Measurements from ENCODE around the gene HDAC8.
"Not testable (repeated sequence)": the region's sequence is repeated elsewhere in the genome, so short reads cannot be mapped to it uniquely, and the experiment has no call there.

Gene HDAC8

DNA sequence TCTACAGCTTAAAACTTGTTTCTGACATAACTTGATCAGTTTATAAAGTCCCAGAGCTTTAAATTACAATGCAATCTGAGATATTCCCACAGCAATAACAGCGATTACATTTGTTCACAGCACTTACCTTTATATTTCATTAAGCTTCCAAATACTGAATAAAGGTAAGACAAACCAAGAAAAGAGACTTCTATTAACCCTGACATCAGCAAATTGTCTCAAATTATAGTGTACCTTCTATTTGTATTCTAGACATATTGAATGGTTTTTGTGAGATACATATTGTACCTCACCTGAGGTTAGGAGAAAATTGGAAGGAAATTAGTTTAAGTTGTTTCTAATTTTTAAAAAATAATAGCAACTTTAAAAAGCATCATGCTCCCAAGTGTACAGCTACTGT is 111.9 kb downstream of the HDAC8 start:
- DNase-seq (ENCODE audit: low spot score), result no peak

- not testable (repeated sequence) for DNase-seq (ENCODE audit: low spot score)
These were observed 123.6 kb downstream of the HDAC8 start for GRCh38 chrX:72449034-72449433.

- not testable (repeated sequence) for DNase-seq (ENCODE audit: low spot score)
These were observed 131.9 kb downstream of the HDAC8 start for GRCh38 chrX:72440764-72441163.

DNA sequence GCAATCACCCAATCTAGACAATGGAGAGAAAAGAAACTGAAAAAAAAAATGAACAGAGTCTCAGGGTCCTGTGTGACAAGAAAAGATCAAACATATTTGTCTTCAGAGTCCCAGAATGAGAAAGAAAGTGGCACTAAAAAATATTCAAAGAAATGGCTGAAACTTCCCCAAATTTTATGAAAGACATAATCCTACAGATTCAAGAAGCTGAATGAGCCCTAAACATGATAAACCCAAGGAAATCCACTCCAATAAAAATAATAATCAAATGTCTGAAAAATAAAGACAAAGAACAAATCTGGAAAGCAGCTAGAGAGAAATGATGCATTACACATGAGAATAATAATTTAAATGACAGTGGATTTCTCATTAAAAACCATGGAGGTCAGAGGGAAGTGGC is 136.6 kb downstream of the HDAC8 start:
- no peak for DNase-seq (ENCODE audit: low spot score)

- no peak for DNase-seq (ENCODE audit: low spot score)
These were observed 142.2 kb downstream of the HDAC8 start for GRCh38 chrX:72430405-72430968.

DNA sequence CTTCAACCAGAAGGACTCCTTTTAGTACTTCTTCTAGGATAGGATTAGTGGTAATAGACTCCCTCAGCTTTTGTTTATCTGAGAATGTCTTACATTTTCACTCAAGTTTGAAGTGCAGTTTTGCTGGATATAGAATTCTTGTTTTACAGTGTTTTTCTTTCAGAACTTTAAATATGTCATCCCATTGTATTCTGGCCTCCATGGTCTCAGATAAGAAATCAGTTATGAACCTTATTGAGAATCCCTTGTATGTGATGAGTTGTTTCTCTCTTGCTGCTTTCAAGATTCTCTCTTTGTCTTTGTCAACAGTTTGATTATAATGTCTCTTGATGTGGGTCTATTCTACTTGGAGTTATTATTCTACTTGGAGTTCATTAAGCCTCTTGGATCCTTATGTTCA is 150.8 kb downstream of the HDAC8 start:
- DNase-seq (ENCODE audit: low spot score), result no peak

GRCh38 chrX:72409993-72410392 is 162.7 kb downstream of the HDAC8 start:
- DNase-seq (ENCODE audit: low spot score), result no peak

DNA sequence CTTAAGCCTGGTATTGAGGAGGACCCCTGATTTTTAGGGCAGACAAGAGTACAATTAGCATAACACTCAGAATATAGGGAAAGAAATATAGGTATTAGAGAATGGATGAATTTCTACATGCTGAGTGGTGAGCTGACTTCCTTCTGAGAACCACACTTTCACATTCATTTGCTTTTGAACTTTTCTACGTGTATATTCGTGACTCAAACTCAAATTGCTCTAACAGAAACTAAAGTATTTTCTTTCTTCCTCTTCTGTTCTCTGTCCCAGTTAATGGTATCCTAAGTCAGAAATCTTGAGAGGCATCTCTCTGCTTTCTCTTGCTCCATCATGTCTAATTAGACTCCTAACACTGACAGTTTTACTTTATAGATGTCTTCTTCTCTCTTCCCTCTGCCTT is 163.8 kb downstream of the HDAC8 start:
- DNase-seq (ENCODE audit: low spot score), result no peak

GRCh38 chrX:72405136-72405535 is 167.5 kb downstream of the HDAC8 start:
- not testable (repeated sequence) for DNase-seq (ENCODE audit: low spot score)

GRCh38 chrX:72402614-72403013 is 170.0 kb downstream of the HDAC8 start:
- DNase-seq (ENCODE audit: low spot score), result no peak

GRCh38 chrX:72399816-72400215 is 172.8 kb downstream of the HDAC8 start:
- no peak for DNase-seq (ENCODE audit: low spot score)

GRCh38 chrX:72396117-72396516 is 176.5 kb downstream of the HDAC8 start:
- no peak for DNase-seq (ENCODE audit: low spot score)

GRCh38 chrX:72395237-72395636 is 177.4 kb downstream of the HDAC8 start:
- DNase-seq (ENCODE audit: low spot score), result no peak

- peak; percentile 15 for DNase-seq (ENCODE audit: low spot score)
These were observed 178.0 kb downstream of the HDAC8 start for GRCh38 chrX:72394518-72395170.

DNA sequence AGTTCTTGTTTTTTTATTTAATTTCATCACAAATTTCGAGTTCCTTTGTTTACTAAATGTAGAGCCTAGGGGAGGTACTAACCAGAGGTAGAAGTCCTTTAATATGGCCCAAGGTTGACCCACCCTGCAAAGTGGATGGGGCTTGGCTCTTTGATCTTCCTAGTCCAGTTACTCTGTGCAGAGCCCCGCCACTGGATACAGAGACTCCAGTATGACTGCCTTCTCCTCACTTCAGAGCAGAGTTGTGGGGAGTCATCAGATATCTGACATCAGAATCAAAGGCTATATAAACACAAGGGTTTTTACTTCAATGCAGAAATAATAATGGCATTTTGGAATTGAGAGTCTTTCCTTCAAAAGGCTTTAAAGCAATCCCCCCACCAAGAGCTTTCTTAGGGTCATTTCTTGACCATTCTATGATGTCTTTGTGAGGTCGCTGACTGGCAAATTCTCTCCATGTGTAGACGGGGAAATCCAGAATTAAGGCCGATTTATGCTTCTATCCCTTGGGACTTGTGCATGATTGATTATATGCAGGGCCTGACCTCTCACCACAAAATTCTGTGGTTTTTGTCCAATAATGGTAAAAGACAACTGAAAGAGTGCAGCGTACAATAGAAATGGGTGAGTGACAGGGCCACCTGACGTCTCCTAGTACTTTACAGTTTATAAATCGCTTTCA is 178.7 kb downstream of the HDAC8 start:
- no peak for DNase-seq (ENCODE audit: low spot score)

DNA sequence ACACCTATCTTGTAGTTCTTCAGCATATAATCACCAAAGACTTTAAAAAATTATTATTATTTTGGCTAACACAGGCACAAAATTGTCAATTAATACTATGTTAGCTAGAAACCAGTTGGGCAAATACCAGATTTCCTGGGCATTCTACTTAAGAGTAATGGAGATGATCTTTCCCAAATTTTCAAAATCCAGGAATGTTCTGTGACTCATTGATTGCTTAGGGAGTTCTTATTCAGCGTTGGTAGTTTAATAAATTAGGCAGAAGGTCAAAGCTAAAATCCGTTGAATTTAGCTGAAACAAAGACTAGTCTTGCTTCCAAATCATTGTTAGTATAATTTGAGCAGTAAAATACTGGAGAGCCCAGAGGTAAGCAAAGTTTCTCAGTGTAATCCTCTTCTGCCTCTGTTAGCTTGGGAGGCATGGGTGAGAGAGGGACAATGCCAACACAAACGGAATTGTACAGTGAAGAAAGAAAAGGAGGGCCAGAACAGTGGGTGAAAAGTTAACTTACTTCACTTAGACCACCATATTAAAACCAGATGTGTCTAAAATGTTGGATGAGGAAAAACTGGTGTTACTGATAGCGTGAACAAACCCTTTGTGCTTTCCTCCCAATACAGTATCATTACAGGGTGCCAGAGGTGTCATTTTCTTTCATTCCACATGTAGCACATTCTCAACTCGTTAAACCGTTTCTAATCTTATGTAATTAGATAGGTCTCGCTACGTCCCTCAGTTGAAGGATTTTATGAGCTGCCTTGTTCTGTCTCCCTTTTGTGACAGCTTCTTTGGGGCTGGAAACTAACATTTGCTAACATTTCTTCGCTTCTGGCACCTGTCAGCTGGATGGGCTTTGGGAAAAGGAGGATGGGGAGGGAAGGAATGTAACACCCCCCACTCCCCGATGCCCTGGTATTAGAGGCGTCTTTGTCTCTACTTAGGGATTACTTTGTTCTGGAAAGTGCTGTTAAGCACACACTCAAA is 179.5 kb downstream of the HDAC8 start:
- DNase-seq (ENCODE audit: low spot score), result no peak

DNA sequence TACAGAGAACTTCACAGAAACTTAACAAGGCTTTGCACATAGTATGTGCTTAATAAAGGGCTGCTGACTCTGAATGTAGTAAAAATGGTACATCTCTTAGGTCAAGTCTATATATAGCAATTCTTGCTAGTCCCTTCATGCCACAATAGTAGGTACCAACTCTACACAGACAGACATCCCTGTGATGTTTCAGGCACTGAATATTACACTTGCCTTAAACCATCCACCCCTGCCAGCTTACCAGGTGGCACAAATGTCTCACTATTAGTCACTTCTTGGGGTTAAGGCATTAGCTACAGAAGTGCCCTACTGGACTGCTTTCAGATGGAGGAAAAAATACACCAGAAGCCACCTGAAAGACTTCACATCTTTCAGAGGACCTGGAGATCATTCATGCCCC is 180.6 kb downstream of the HDAC8 start:
- no peak for DNase-seq (ENCODE audit: low spot score)

DNA sequence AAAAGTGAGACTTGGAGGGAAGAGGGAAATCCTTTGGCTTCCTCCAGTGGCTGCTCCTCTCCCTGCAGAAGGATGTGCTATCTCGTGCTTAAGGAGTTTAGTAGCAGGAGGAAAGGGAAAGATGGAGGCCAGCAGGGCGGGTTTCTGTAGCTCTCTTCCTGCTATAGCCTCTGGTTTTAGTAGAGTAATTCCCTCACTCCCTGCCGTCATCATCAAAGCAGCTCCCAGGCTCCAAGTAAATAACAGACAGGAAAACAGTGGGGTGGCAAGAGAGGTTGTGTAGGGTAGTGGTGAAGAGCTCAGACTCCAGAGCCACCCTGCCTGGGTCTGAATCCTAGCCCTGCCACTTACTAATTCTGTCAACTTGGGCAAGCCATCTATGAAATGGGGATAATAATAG is 185.4 kb downstream of the HDAC8 start:
- no peak for DNase-seq (ENCODE audit: low spot score)

DNA sequence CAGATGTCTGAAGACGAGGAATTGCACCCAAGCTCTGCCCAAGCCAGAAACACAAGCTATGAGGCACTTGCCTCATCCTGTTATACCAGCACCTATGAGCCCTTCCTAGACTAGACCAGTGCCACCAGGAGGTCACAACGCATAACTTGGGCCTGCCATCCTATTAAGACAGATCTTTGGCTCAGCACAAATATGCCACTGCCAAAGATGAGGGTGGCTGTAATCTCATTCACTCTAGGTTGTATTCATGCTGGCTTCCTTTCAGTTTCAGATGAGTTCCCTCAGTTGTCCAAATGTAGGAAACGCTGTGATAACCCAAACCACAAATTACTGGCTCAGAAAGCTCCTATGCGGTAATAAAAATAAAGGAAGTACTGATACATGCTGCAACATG is 190.4 kb downstream of the HDAC8 start:
- DNase-seq (ENCODE audit: low spot score), result no peak

GRCh38 chrX:72381439-72382201 is 191.0 kb downstream of the HDAC8 start:
- no peak for DNase-seq (ENCODE audit: low spot score)

DNA sequence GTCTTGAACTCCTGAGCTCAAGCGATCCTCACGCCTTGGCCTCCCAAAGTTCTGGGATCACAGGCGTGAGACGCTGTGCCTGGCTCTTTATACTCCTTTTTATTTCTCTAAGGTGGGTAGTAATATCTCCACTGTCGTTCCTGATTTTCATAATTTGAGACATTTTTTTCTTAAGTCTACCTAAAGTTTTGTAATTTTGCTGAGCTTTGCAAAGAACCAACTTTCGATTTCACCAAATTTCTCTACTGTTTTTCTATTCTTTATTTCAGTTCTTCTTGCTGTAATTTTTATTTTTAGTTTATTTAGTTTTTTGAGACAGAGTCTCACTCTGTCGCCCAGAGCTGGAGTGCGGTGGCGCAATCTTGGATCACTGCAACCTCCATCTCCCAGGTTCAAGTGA is 196.5 kb downstream of the HDAC8 start:
- no peak for DNase-seq (ENCODE audit: low spot score)

- no peak for DNase-seq (ENCODE audit: low spot score)
These were observed 199.5 kb downstream of the HDAC8 start for GRCh38 chrX:72373136-72373535.
